ENCODE results near the gene KCNK7. TPM values are rescaled to one million over a fixed set of nuclear protein-coding genes. Genes with fewer than 3 reads are reported as not detected.

Gene KCNK7
- total RNA-seq, 2 experiments from 2014 or later = 4.9 to 5.0 TPM

GRCh38 chr11:65578134-65578533, 17.5 kb downstream of the KCNK7 start:
- no peaks in the 10 kb centered on the region for H3K27me3 Mint-ChIP-seq
- peaks cover 36% of the 10 kb centered on the region for H3K4me1 Mint-ChIP-seq (ENCODE audit: low read depth)
- H3K36me3 ChIP-seq (ENCODE audit: insufficient read depth, low read length) = peaks cover 55% of the 10 kb centered on the region
- peaks cover 63% of the 10 kb centered on the region for H3K36me3 Mint-ChIP-seq (ENCODE audit: low read depth)
- peak overlapping the region in 1 of 2 donors; percentile 61 for H3K27ac ChIP-seq (ENCODE audit: low read depth in 1 of 2, low read length in 2 of 2)
- peak overlapping the region; percentile 71 for H3K4me3 ChIP-seq (ENCODE audit: low read length)
- peaks cover 57% of the 10 kb centered on the region for H3K4me1 ChIP-seq (ENCODE audit: insufficient read depth, low read length)
- no peaks in the 10 kb centered on the region for H3K27me3 ChIP-seq (ENCODE audit: control insufficient read depth in 1 of 2, insufficient read depth in 2 of 2, low read length in 2 of 2)
- peak overlapping the region; percentile 37 for H3K27ac Mint-ChIP-seq
- no peaks in the 10 kb centered on the region for H3K9me3 ChIP-seq (ENCODE audit: control insufficient read depth in 1 of 2, insufficient read depth in 1 of 2, low read length in 2 of 2)
- no peak for TF ChIP-seq CTCF (IDR thresholded peaks at IDR 0.05)
- ChIA-PET POLR2A (interaction anchor here (1.0 to 3.6 kb wide), 5 partner anchors 10 to 53 kb away, joined by 3 to 27 read pairs (median 16); partner anchors contain the start of genes PCNX3 and SCYL1), CTCF (interaction anchor here (2.3 to 4.1 kb wide), 3 partner anchors 10 to 38 kb away, joined by 9 to 31 read pairs (median 30); no protein-coding TSS in a partner anchor)
- H3K9me3 Mint-ChIP-seq = no peaks in the 10 kb centered on the region
- intact Hi-C loops (cut with DNase I, micrococcal nuclease) = loop anchor here in 1 of 2 experiments (1.0 to 10.0 kb wide), 2 partner anchors 12 to 53 kb away; partner anchors contain the start of gene SCYL1
- no peak for DNase-seq
- no peak for ATAC-seq (ENCODE audit: poor library complexity)
- peak overlapping the region; percentile 67 for H3K4me3 Mint-ChIP-seq

- H3K9me3 ChIP-seq (ENCODE audit: control insufficient read depth in 1 of 2, insufficient read depth in 1 of 2, low read length in 2 of 2) = no peaks in the 10 kb centered on the region
- peak overlapping the region; percentile 37 for H3K27ac Mint-ChIP-seq
- no peak for DNase-seq
- no peak for ATAC-seq (ENCODE audit: poor library complexity)
- CTCF ChIA-PET = interaction anchor here (1.3 to 4.1 kb wide), 4 partner anchors 11 to 38 kb away, joined by 6 to 31 read pairs (median 20); no protein-coding TSS in a partner anchor
- peaks cover 54% of the 10 kb centered on the region for H3K36me3 ChIP-seq (ENCODE audit: insufficient read depth, low read length)
- H3K4me3 Mint-ChIP-seq = peak overlapping the region; percentile 59
- no peaks in the 10 kb centered on the region for H3K9me3 Mint-ChIP-seq
- H3K36me3 Mint-ChIP-seq (ENCODE audit: low read depth) = peaks cover 62% of the 10 kb centered on the region
- intact Hi-C loops (cut with DNase I, micrococcal nuclease) = loop anchor here in 1 of 2 experiments (1.0 to 10.0 kb wide), 2 partner anchors 13 to 53 kb away; partner anchors contain the start of gene SCYL1
- peak overlapping the region; percentile 57 to 61 for H3K27ac ChIP-seq (ENCODE audit: low read depth in 1 of 2, low read length in 2 of 2)
- peaks cover 39% of the 10 kb centered on the region for H3K4me1 Mint-ChIP-seq (ENCODE audit: low read depth)
- POLR2A ChIA-PET = interaction anchor here (0.9 to 3.6 kb wide), 6 partner anchors 26 to 78 kb away, joined by 3 to 42 read pairs (median 18); partner anchors contain the start of genes MALAT1, PCNX3 and SCYL1
- peaks cover 61% of the 10 kb centered on the region for H3K4me1 ChIP-seq (ENCODE audit: insufficient read depth, low read length)
- no peaks in the 10 kb centered on the region for H3K27me3 Mint-ChIP-seq
- peak overlapping the region; percentile 71 for H3K4me3 ChIP-seq (ENCODE audit: low read length)
- H3K27me3 ChIP-seq (ENCODE audit: control insufficient read depth in 1 of 2, insufficient read depth in 2 of 2, low read length in 2 of 2) = no peaks in the 10 kb centered on the region
- no peak for TF ChIP-seq CTCF (IDR thresholded peaks at IDR 0.05)
Measured at GRCh38 chr11:65577756-65578109, 17.9 kb downstream of the KCNK7 start.

GRCh38 chr11:65576867-65577755, 18.5 kb downstream of the KCNK7 start:
- Mint-ChIP-seq H3K4me3 (peak overlapping the region; percentile 90), H3K9me3 (no peaks in the 10 kb centered on the region), H3K27me3 (no peaks in the 10 kb centered on the region), H3K4me1 (ENCODE audit: low read depth) (peaks cover 43% of the 10 kb centered on the region), H3K27ac (peak overlapping the region; percentile 37), H3K36me3 (ENCODE audit: low read depth) (peaks cover 56% of the 10 kb centered on the region)
- Histone ChIP-seq H3K36me3 (ENCODE audit: insufficient read depth, low read length) (peaks cover 49% of the 10 kb centered on the region), H3K27ac (ENCODE audit: low read depth in 1 of 2, low read length in 2 of 2) (peak overlapping the region; percentile 57 to 61), H3K9me3 (ENCODE audit: control insufficient read depth in 1 of 2, insufficient read depth in 1 of 2, low read length in 2 of 2) (no peaks in the 10 kb centered on the region), H3K4me1 (ENCODE audit: insufficient read depth, low read length) (peaks cover 63% of the 10 kb centered on the region), H3K4me3 (ENCODE audit: low read length) (peak overlapping the region; percentile 71), H3K27me3 (ENCODE audit: control insufficient read depth in 1 of 2, insufficient read depth in 2 of 2, low read length in 2 of 2) (no peaks in the 10 kb centered on the region)
- no peak for TF ChIP-seq CTCF (IDR thresholded peaks at IDR 0.05)
- intact Hi-C loops (cut with DNase I, micrococcal nuclease) = loop anchor here in 1 of 2 experiments (10.0 kb wide), 1 partner anchor 52 kb away; the partner anchor contains the start of gene SCYL1
- ATAC-seq (ENCODE audit: poor library complexity) = no peak
- ChIA-PET POLR2A (interaction anchor here (0.9 to 3.6 kb wide), 19 partner anchors 9 to 442 kb away, joined by 3 to 42 read pairs (median 15); partner anchors contain the start of genes CCDC85B, MALAT1, PCNX3 and RNASEH2C), CTCF (interaction anchor here (1.3 to 4.1 kb wide), 4 partner anchors 11 to 37 kb away, joined by 6 to 31 read pairs (median 20); no protein-coding TSS in a partner anchor)
- peak in 4 of 14 experiments; percentile 54 to 81 (median 66) for DNase-seq
